Measurements from ENCODE around the gene RHOB.

DNA sequence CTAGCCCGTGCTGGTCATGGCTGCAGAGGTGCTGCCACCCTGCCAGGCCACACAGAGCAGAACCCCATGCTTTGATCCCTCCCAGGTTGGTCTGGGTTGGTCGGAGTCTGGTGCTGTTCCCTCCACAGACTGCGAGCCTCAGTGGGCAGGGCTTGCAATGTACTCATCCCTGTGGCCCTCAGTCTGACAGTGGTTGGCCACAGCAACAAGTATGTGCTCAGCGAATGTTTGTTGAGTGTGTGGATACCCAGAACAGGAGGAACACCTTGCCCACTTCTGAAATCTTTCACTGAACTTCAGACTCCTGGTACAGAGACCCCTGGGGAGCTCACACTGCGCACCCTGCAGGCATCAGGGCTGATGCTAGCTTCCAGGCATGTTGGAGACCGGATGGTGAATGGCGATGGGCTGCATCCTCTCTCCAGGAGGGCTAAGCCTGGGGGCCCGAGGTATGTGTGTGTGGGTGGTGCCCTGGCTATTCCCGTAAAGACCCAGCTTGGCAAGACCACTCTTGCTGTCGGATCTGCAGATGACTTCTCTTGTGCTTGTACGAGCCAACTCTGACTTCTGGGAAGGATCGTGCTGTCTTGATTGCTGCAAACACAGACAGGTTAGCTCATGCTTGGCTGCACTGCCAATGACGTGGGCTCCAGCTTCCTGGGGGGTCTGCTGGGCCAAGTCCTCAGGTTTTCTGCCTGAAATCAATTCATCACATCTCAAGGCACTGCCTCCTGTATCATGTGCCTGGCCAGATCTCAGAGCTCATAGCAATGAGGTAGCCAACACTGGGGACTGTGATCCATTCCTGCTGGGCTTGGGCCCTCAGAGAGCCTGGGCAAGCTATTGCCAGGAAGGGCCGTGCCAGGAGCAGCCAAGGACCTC, 43.7 kb downstream of the RHOB start:
- TF ChIP-seq, protein P1, sequence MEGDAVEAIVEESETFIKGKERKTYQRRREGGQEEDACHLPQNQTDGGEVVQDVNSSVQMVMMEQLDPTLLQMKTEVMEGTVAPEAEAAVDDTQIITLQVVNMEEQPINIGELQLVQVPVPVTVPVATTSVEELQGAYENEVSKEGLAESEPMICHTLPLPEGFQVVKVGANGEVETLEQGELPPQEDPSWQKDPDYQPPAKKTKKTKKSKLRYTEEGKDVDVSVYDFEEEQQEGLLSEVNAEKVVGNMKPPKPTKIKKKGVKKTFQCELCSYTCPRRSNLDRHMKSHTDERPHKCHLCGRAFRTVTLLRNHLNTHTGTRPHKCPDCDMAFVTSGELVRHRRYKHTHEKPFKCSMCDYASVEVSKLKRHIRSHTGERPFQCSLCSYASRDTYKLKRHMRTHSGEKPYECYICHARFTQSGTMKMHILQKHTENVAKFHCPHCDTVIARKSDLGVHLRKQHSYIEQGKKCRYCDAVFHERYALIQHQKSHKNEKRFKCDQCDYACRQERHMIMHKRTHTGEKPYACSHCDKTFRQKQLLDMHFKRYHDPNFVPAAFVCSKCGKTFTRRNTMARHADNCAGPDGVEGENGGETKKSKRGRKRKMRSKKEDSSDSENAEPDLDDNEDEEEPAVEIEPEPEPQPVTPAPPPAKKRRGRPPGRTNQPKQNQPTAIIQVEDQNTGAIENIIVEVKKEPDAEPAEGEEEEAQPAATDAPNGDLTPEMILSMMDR (IDR thresholded peaks at IDR 0.05): no peak
- no peak for TF ChIP-seq POLR2A (IDR thresholded peaks at IDR 0.05)
- peak; percentile 96 for TF ChIP-seq POLR2AphosphoS5 (IDR thresholded peaks at IDR 0.05)
- TF ChIP-seq EP300 (IDR thresholded peaks at IDR 0.05): no peak
